GM21576 (cell line): Measurements from ENCODE around the gene SLC22A7.
"Not testable (repeated sequence)": the region's sequence is repeated elsewhere in the genome, so short reads cannot be mapped to it uniquely, and the experiment has no call there.

ENCODE experiments used
- ATAC-seq: cut with Tn5 transposase; IDR thresholded peaks from one replicate; pipeline ENCODE4 v1.9.1; 2021; ENCODE audit warnings: mild to moderate bottlenecking, moderate library complexity; ENCODE audit not compliant: unreplicated experiment

SLC22A7 gene

GRCh38 chr6:43334466-43335095 is 36.5 kb downstream of the SLC22A7 start:
- ATAC-seq, result no peak

GRCh38 chr6:43335469-43335868 is 37.4 kb downstream of the SLC22A7 start:
- no peak for ATAC-seq

GRCh38 chr6:43336382-43336781 is 38.3 kb downstream of the SLC22A7 start:
- no peak for ATAC-seq

- ATAC-seq, result peak; percentile 51
Measured at GRCh38 chr6:43338243-43338642, 40.2 kb downstream of the SLC22A7 start.

- peak; percentile 80 for ATAC-seq
Measured at GRCh38 chr6:43339168-43339567, 41.1 kb downstream of the SLC22A7 start.

- ATAC-seq, result not testable (repeated sequence)
Measured at GRCh38 chr6:43346243-43346642, 48.2 kb downstream of the SLC22A7 start.

GRCh38 chr6:43347021-43347420 is 49.0 kb downstream of the SLC22A7 start:
- ATAC-seq, result no peak

- no peak for ATAC-seq
Measured at GRCh38 chr6:43347444-43347843, 49.4 kb downstream of the SLC22A7 start.

GRCh38 chr6:43351951-43352350 is 53.9 kb downstream of the SLC22A7 start:
- not testable (repeated sequence) for ATAC-seq
